ENCODE results near the gene SLC17A4.

Gene SLC17A4

GRCh38 chr6:25801436-25801835 is 46.9 kb downstream of the SLC17A4 start:
- TF ChIP-seq CTCF (IDR thresholded peaks at IDR 0.05; ENCODE audit: insufficient read depth, low read depth, low read length, missing control alignments) = no peak
- H3K4me3 ChIP-seq (ENCODE audit: low read length) = no peak overlapping the region
- no peak for DNase-seq (ENCODE audit: low read depth)

- no peak for DNase-seq (ENCODE audit: low read depth)
- no peak for TF ChIP-seq CTCF (IDR thresholded peaks at IDR 0.05; ENCODE audit: insufficient read depth, low read depth, low read length, missing control alignments)
- no peak overlapping the region for H3K4me3 ChIP-seq (ENCODE audit: low read length)
These were observed 50.3 kb downstream of the SLC17A4 start for GRCh38 chr6:25804804-25805203.

- no peak for DNase-seq (ENCODE audit: low read depth)
- no peak for TF ChIP-seq CTCF (IDR thresholded peaks at IDR 0.05; ENCODE audit: insufficient read depth, low read depth, low read length, missing control alignments)
- H3K4me3 ChIP-seq (ENCODE audit: low read length) = no peak overlapping the region
These were observed 60.7 kb downstream of the SLC17A4 start for GRCh38 chr6:25815194-25815593.

GRCh38 chr6:25816252-25816651 is 61.7 kb downstream of the SLC17A4 start:
- no peak for DNase-seq (ENCODE audit: low read depth)
- no peak for TF ChIP-seq CTCF (IDR thresholded peaks at IDR 0.05; ENCODE audit: insufficient read depth, low read depth, low read length, missing control alignments)
- no peak overlapping the region for H3K4me3 ChIP-seq (ENCODE audit: low read length)

- no peak for DNase-seq (ENCODE audit: low read depth)
- TF ChIP-seq CTCF (IDR thresholded peaks at IDR 0.05; ENCODE audit: insufficient read depth, low read depth, low read length, missing control alignments) = no peak
- H3K4me3 ChIP-seq (ENCODE audit: low read length) = no peak overlapping the region
These were observed 66.8 kb downstream of the SLC17A4 start for GRCh38 chr6:25821341-25821740.

- H3K4me3 ChIP-seq (ENCODE audit: low read length) = no peak overlapping the region
- DNase-seq (ENCODE audit: low read depth) = no peak
- no peak for TF ChIP-seq CTCF (IDR thresholded peaks at IDR 0.05; ENCODE audit: insufficient read depth, low read depth, low read length, missing control alignments)
These were observed 74.8 kb downstream of the SLC17A4 start for GRCh38 chr6:25829375-25829774.

GRCh38 chr6:25830458-25830857 is 75.9 kb downstream of the SLC17A4 start:
- DNase-seq (ENCODE audit: low read depth) = no peak
- H3K4me3 ChIP-seq (ENCODE audit: low read length) = no peak overlapping the region
- no peak for TF ChIP-seq CTCF (IDR thresholded peaks at IDR 0.05; ENCODE audit: insufficient read depth, low read depth, low read length, missing control alignments)
